ENCODE data around the gene ADTRP. TPM values are rescaled to one million over a fixed set of nuclear protein-coding genes. Genes with fewer than 3 reads are reported as not detected.

ADTRP gene
- polyA plus RNA-seq, 1 donor (not counting 4 experiments of a cell fraction or from before 2014, with no cell fraction given): 16.7 TPM

- DNase-seq (ENCODE audit: low read depth, low spot score) (no peak), FAIRE-seq (no peak)
- Histone ChIP-seq H3K79me2 (ENCODE audit: control insufficient read depth, insufficient read depth, low read length) (no peaks in the 10 kb centered on the region), H3K27me3 (ENCODE audit: control insufficient read depth, extremely low read depth, insufficient read depth, low read length) (no peaks in the 10 kb centered on the region), H3K36me3 (ENCODE audit: control insufficient read depth in 2 of 2, extremely low read depth in 1 of 2, insufficient read depth in 2 of 2, low read length in 2 of 2) (no peaks in the 10 kb centered on the region), H4K20me1 (ENCODE audit: control insufficient read depth, extremely low read depth, insufficient read depth, low read length) (no peaks in the 10 kb centered on the region), H3K4me3 (ENCODE audit: control insufficient read depth in 2 of 3, extremely low read depth in 1 of 3, insufficient read depth in 2 of 3, low read depth in 1 of 3, low read length in 3 of 3) (no peak overlapping the region), H3K4me1 (ENCODE audit: control insufficient read depth, extremely low read depth, insufficient read depth, low read length) (peaks cover 19% of the 10 kb centered on the region), H3K9ac (ENCODE audit: control insufficient read depth, extremely low read depth, insufficient read depth, low read length) (no peak overlapping the region), H3K9me3 (ENCODE audit: control insufficient read depth, low read depth, low read length) (no peaks in the 10 kb centered on the region), H3K27ac (ENCODE audit: control insufficient read depth, insufficient read depth, low read length) (no peak overlapping the region), H2AFZ (ENCODE audit: control insufficient read depth, low read length) (no peak overlapping the region), H3K9me1 (ENCODE audit: control insufficient read depth, extremely low read depth, insufficient read depth, low read length) (no peaks in the 10 kb centered on the region), H3K4me2 (ENCODE audit: control insufficient read depth, extremely low read depth, insufficient read depth, low read depth, low read length) (no peak overlapping the region)
- TF ChIP-seq EZH2 (IDR thresholded peaks at IDR 0.05; ENCODE audit: low read length): no peak
- no peak for TF ChIP-seq CTCF (optimal IDR thresholded peaks at IDR 0.05 in 1 of 3, IDR thresholded peaks at IDR 0.05 in 1 of 3, conservative IDR thresholded peaks at IDR 0.05 in 1 of 3; ENCODE audit: extremely low read depth in 1 of 3, insufficient read depth in 2 of 3, low read length in 3 of 3)
- dilution Hi-C loops (cut with MboI; ENCODE audit: extremely low pct_ligation_motif_present, low sequenced_read_pairs): no loop called here
These were observed 90.2 kb downstream of the ADTRP start for GRCh38 chr6:11688425-11688709.

- H3K36me3 ChIP-seq (ENCODE audit: control insufficient read depth in 2 of 2, extremely low read depth in 1 of 2, insufficient read depth in 2 of 2, low read length in 2 of 2): no peaks in the 10 kb centered on the region
- H3K9ac ChIP-seq (ENCODE audit: control insufficient read depth, extremely low read depth, insufficient read depth, low read length): no peak overlapping the region
- peaks cover 19% of the 10 kb centered on the region for H3K4me1 ChIP-seq (ENCODE audit: control insufficient read depth, extremely low read depth, insufficient read depth, low read length)
- peak; percentile 92 for FAIRE-seq
- H3K4me2 ChIP-seq (ENCODE audit: control insufficient read depth, extremely low read depth, insufficient read depth, low read depth, low read length): peak overlapping the region; percentile 55
- H2AFZ ChIP-seq (ENCODE audit: control insufficient read depth, low read length): peak overlapping the region; percentile 71
- H3K9me1 ChIP-seq (ENCODE audit: control insufficient read depth, extremely low read depth, insufficient read depth, low read length): no peaks in the 10 kb centered on the region
- TF ChIP-seq CTCF (optimal IDR thresholded peaks at IDR 0.05 in 1 of 3, IDR thresholded peaks at IDR 0.05 in 1 of 3, conservative IDR thresholded peaks at IDR 0.05 in 1 of 3; ENCODE audit: extremely low read depth in 1 of 3, insufficient read depth in 2 of 3, low read length in 3 of 3) (no peak), EZH2 (IDR thresholded peaks at IDR 0.05; ENCODE audit: low read length) (no peak)
- dilution Hi-C loops (cut with MboI; ENCODE audit: extremely low pct_ligation_motif_present, low sequenced_read_pairs): no loop called here
- no peaks in the 10 kb centered on the region for H3K79me2 ChIP-seq (ENCODE audit: control insufficient read depth, insufficient read depth, low read length)
- H3K27me3 ChIP-seq (ENCODE audit: control insufficient read depth, extremely low read depth, insufficient read depth, low read length): no peaks in the 10 kb centered on the region
- peak overlapping the region in 1 of 3 experiments; percentile 29 for H3K4me3 ChIP-seq (ENCODE audit: control insufficient read depth in 2 of 3, extremely low read depth in 1 of 3, insufficient read depth in 2 of 3, low read depth in 1 of 3, low read length in 3 of 3)
- H4K20me1 ChIP-seq (ENCODE audit: control insufficient read depth, extremely low read depth, insufficient read depth, low read length): no peaks in the 10 kb centered on the region
- H3K9me3 ChIP-seq (ENCODE audit: control insufficient read depth, low read depth, low read length): no peaks in the 10 kb centered on the region
- peak overlapping the region; percentile 65 for H3K27ac ChIP-seq (ENCODE audit: control insufficient read depth, insufficient read depth, low read length)
- DNase-seq (ENCODE audit: low read depth, low spot score): peak; percentile 76
These were observed 93.0 kb downstream of the ADTRP start for GRCh38 chr6:11685481-11686093.
